SU-DHL-6 (cell line): Measurements from ENCODE around the gene APBA2.

Experiments
- H2AFZ ChIP-seq: fragments of 200-600 bp; sonication (generic); 2 replicates; pipeline ENCODE4 v1.6.1; 2014; ENCODE audit warnings: low read depth, mild to moderate bottlenecking, moderate library complexity, mixed read lengths, antibody characterized with exemption, low read length; ENCODE audit not compliant: severe bottlenecking
- H3F3A ChIP-seq: fragments of 200-600 bp; shearing (Covaris generic); 2 replicates; pipeline ENCODE4 v1.6.0; 2016; ENCODE audit warnings: antibody characterized with exemption, mild to moderate bottlenecking; ENCODE audit not compliant: insufficient read depth
- H3K27ac ChIP-seq: fragments of 200-600 bp; sonication (generic); 2 replicates; pipeline ENCODE4 v1.5.1; 2016; ENCODE audit warnings: low read depth, mild to moderate bottlenecking, low read length, moderate library complexity, mixed read lengths
- H3K27me3 ChIP-seq: fragments of 200-600 bp; sonication (generic), shearing (Covaris generic); 2 replicates; pipeline ENCODE4 v1.6.0; 2014; ENCODE audit warnings: mild to moderate bottlenecking, low read length
- H3K36me3 ChIP-seq: fragments of 200-600 bp; sonication (generic); 2 replicates; pipeline ENCODE4 v1.6.1; 2014; ENCODE audit warnings: mild to moderate bottlenecking, low read length, mixed read lengths
- H3K4me2 ChIP-seq: fragments of 300-600, 200-600 bp; shearing (Covaris generic), sonication (generic); 2 replicates; pipeline ENCODE4 v1.6.0; 2014; ENCODE audit warnings: low read length, low read depth, mild to moderate bottlenecking; ENCODE audit not compliant: poor library complexity, severe bottlenecking
- H3K4me3 ChIP-seq: fragments of 200-600 bp; sonication (generic); 2 replicates; pipeline ENCODE4 v1.5.1; 2014; ENCODE audit warnings: antibody characterized with exemption, low read length, mild to moderate bottlenecking, mixed read lengths; ENCODE audit not compliant: insufficient read depth, poor library complexity, severe bottlenecking
- H3K79me2 ChIP-seq: fragments of 200-600 bp; sonication (generic); 2 replicates; pipeline ENCODE4 v1.6.1; 2014; ENCODE audit warnings: mild to moderate bottlenecking, low read length, moderate library complexity; ENCODE audit not compliant: insufficient read depth
- H3K9ac ChIP-seq: fragments of 200-600 bp; sonication (generic); 2 replicates; pipeline ENCODE4 v1.7.0; 2014; ENCODE audit warnings: mild to moderate bottlenecking, low read length
- H3K9me2 ChIP-seq: fragments of 200-600 bp; sonication (generic); replicated peaks from 2 replicates; pipeline ENCODE4 v1.6.1; 2014; ENCODE audit warnings: low read length; ENCODE audit not compliant: insufficient read depth
- H3K9me3 ChIP-seq: fragments of 200-600 bp; sonication (generic); 2 replicates; pipeline ENCODE4 v1.6.1; 2014; ENCODE audit warnings: low read length, mixed read lengths; ENCODE audit not compliant: insufficient read depth
- H4K20me1 ChIP-seq: fragments of 200-600 bp; sonication (generic); 2 replicates; pipeline ENCODE4 v1.6.1; 2014; ENCODE audit warnings: low read depth, mild to moderate bottlenecking, antibody characterized with exemption, low read length, moderate library complexity, mixed read lengths
- CTCF ChIP-seq: fragments of 200-600 bp; sonication (generic); IDR thresholded peaks from one replicate; pipeline ENCODE4 v1.5.1; 2017; ENCODE audit warnings: antibody characterized with exemption, mild to moderate bottlenecking, low read length, moderate library complexity; ENCODE audit not compliant: insufficient read depth, poor library complexity, severe bottlenecking
- EZH2phosphoT487 ChIP-seq: fragments of 200-600 bp; sonication (generic), shearing (Covaris generic); conservative IDR thresholded peaks from 2 replicates; pipeline ENCODE4 v1.6.1; 2018; ENCODE audit warnings: mild to moderate bottlenecking, antibody characterized with exemption, low read length, moderate library complexity, mixed read lengths

Gene APBA2

GRCh38 chr15:29097168-29097567, 211.4 kb downstream of the APBA2 start:
- H3K79me2 ChIP-seq: no peaks in the 10 kb centered on the region
- H3K36me3 ChIP-seq: no peaks in the 10 kb centered on the region
- no peak overlapping the region for H3K4me2 ChIP-seq
- no peak for TF ChIP-seq CTCF
- no peak for TF ChIP-seq EZH2phosphoT487
- no peak overlapping the region for H2AFZ ChIP-seq
- no peaks in the 10 kb centered on the region for H4K20me1 ChIP-seq
- no peaks in the 10 kb centered on the region for H3K9me2 ChIP-seq
- no peaks in the 10 kb centered on the region for H3K27me3 ChIP-seq
- no peaks in the 10 kb centered on the region for H3F3A ChIP-seq
- H3K9ac ChIP-seq: no peak overlapping the region
- no peak overlapping the region for H3K4me3 ChIP-seq
- H3K27ac ChIP-seq: no peak overlapping the region
- no peaks in the 10 kb centered on the region for H3K9me3 ChIP-seq

DNA sequence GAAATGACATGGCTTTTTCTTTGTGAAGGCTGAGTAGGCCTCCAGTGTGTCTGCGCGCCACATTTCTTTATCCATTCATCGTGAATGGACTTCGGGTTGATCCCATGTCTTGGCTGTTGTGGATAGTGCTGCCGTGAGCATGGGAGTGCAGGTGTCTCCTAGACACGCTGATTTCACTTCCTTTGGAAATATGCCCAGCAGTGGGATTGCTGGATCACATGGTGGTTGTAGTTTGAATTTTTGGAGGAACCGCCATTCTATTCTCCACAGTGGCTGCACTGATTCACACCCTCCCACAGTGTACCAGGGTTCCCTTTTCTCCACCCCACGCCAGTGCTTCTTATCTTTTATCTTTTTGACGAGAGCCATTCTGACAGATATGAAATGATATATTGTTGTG, 212.2 kb downstream of the APBA2 start:
- TF ChIP-seq EZH2phosphoT487 (no peak), CTCF (no peak)
- no peak overlapping the region for H3K9ac ChIP-seq
- no peak overlapping the region for H3K4me2 ChIP-seq
- H3F3A ChIP-seq: no peaks in the 10 kb centered on the region
- H2AFZ ChIP-seq: no peak overlapping the region
- no peaks in the 10 kb centered on the region for H4K20me1 ChIP-seq
- H3K27ac ChIP-seq: no peak overlapping the region
- H3K36me3 ChIP-seq: no peaks in the 10 kb centered on the region
- no peaks in the 10 kb centered on the region for H3K9me2 ChIP-seq
- H3K79me2 ChIP-seq: no peaks in the 10 kb centered on the region
- no peak overlapping the region for H3K4me3 ChIP-seq
- no peaks in the 10 kb centered on the region for H3K9me3 ChIP-seq
- no peaks in the 10 kb centered on the region for H3K27me3 ChIP-seq

- no peak overlapping the region for H2AFZ ChIP-seq
- no peaks in the 10 kb centered on the region for H4K20me1 ChIP-seq
- H3K4me2 ChIP-seq: no peak overlapping the region
- H3K9ac ChIP-seq: no peak overlapping the region
- H3K27ac ChIP-seq: no peak overlapping the region
- TF ChIP-seq CTCF (no peak), EZH2phosphoT487 (no peak)
- no peaks in the 10 kb centered on the region for H3K36me3 ChIP-seq
- H3K79me2 ChIP-seq: no peaks in the 10 kb centered on the region
- H3K9me2 ChIP-seq: no peaks in the 10 kb centered on the region
- H3F3A ChIP-seq: no peaks in the 10 kb centered on the region
- no peaks in the 10 kb centered on the region for H3K9me3 ChIP-seq
- H3K4me3 ChIP-seq: no peak overlapping the region
- H3K27me3 ChIP-seq: no peaks in the 10 kb centered on the region
Observed at GRCh38 chr15:29098652-29099051, 212.9 kb downstream of the APBA2 start.
